ENCODE measurements around the gene ZNF548. TPM values are rescaled to one million over a fixed set of nuclear protein-coding genes. Genes with fewer than 3 reads are reported as not detected.

ZNF548 gene
- total and polyA plus RNA-seq, 10 donors = 12.4 to 48.2 (median 29.8) TPM

- Histone ChIP-seq H3K4me3 (no peak overlapping the region), H3K4me1 (no peaks in the 10 kb centered on the region), H3K27ac (no peak overlapping the region), H3K27me3 (replicated peaks in 1 of 7) (no peaks in the 10 kb centered on the region), H3K36me3 (peaks cover 11 to 66% (median 52%) of the 10 kb centered on the region in 6 donors), H3K9me3 (peaks cover 13 to 92% (median 75%) of the 10 kb centered on the region in 8 donors)
- no peak for TF ChIP-seq CTCF (IDR thresholded peaks at IDR 0.05 in 8 of 11, conservative IDR thresholded peaks at IDR 0.05 in 3 of 11)
- no peak for TF ChIP-seq POLR2A (IDR thresholded peaks at IDR 0.05)
- no peak for TF ChIP-seq POLR2AphosphoS5 (IDR thresholded peaks at IDR 0.05)
- DNase-seq = no peak
- 96 to 98% (median 96%) methylated on average over 3 of the region's 3 CpGs for WGBS, 5 donors
- intact Hi-C loops (cut with DNase I; ENCODE audit: low total_unique reads) = no loop called here
Measured at GRCh38 chr19:57377498-57378146, 12.0 kb upstream of the ZNF548 start.

GRCh38 chr19:57380923-57381322 is 8.7 kb upstream of the ZNF548 start:
- Histone ChIP-seq H3K4me3 (no peak overlapping the region), H3K27me3 (replicated peaks in 1 of 7) (no peaks in the 10 kb centered on the region), H3K4me1 (no peaks in the 10 kb centered on the region), H3K27ac (no peak overlapping the region), H3K36me3 (peaks cover 5 to 33% (median 22%) of the 10 kb centered on the region in 6 donors), H3K9me3 (peaks cover 11 to 62% (median 52%) of the 10 kb centered on the region in 8 donors)
- TF ChIP-seq POLR2A (IDR thresholded peaks at IDR 0.05) (no peak), POLR2AphosphoS5 (IDR thresholded peaks at IDR 0.05) (no peak), CTCF (IDR thresholded peaks at IDR 0.05 in 8 of 11, conservative IDR thresholded peaks at IDR 0.05 in 3 of 11) (no peak)
- DNase-seq = no peak
- intact Hi-C loops (cut with DNase I; ENCODE audit: low total_unique reads) = no loop called here

- 80 to 90% (median 87%) methylated on average over 7 of the region's 7 CpGs for WGBS, 5 donors
- H3K9me3 ChIP-seq = peaks cover 4 to 45% (median 32%) of the 10 kb centered on the region in 8 donors
- intact Hi-C loops (cut with DNase I; ENCODE audit: low total_unique reads) = no loop called here
- H3K4me1 ChIP-seq = no peaks in the 10 kb centered on the region
- no peak for TF ChIP-seq POLR2A (IDR thresholded peaks at IDR 0.05)
- no peak for TF ChIP-seq CTCF (IDR thresholded peaks at IDR 0.05 in 8 of 11, conservative IDR thresholded peaks at IDR 0.05 in 3 of 11)
- H3K27me3 ChIP-seq (replicated peaks in 1 of 7) = no peaks in the 10 kb centered on the region
- DNase-seq = no peak
- H3K36me3 ChIP-seq = peaks cover under 1 to 12% (median 7%) of the 10 kb centered on the region in 6 donors
- no peak overlapping the region for H3K27ac ChIP-seq
- no peak overlapping the region for H3K4me3 ChIP-seq
Measured at GRCh38 chr19:57382806-57383488, 6.7 kb upstream of the ZNF548 start.

- TF ChIP-seq CTCF (IDR thresholded peaks at IDR 0.05 in 8 of 11, conservative IDR thresholded peaks at IDR 0.05 in 3 of 11) (no peak), POLR2A (IDR thresholded peaks at IDR 0.05) (no peak), POLR2AphosphoS5 (IDR thresholded peaks at IDR 0.05) (no peak)
- Histone ChIP-seq H3K27ac (peak overlapping the region; percentile 82 to 94 (median 90)), H3K4me1 (peaks cover 6 to 43% (median 21%) of the 10 kb centered on the region in 6 donors), H3K4me3 (peak overlapping the region in 7 of 8 donors; percentile 55 to 85 (median 82)), H3K9me3 (peaks cover 0 to 12% (median 0%) of the 10 kb centered on the region in 8 donors), H3K36me3 (peaks cover 0 to 18% (median 5%) of the 10 kb centered on the region in 6 donors), H3K27me3 (replicated peaks in 1 of 7) (no peaks in the 10 kb centered on the region)
- 58 to 63% (median 60%) methylated on average over 11 of the region's 11 CpGs for WGBS, 5 donors
- intact Hi-C loops (cut with DNase I; ENCODE audit: low total_unique reads) = no loop called here
- no peak for DNase-seq
Measured at GRCh38 chr19:57389194-57389729, 392 bp upstream of the ZNF548 start.

All from spleen (tissue), 11 donors.